HG02981 (cell line): ENCODE results near the gene ST6GALNAC3.
A peak's percentile ranks its signal among the peaks of the same experiment; 100 is the strongest.

Source experiments
- ATAC-seq: cut with Tn5 transposase; IDR thresholded peaks from one replicate; pipeline ENCODE4 v1.9.1; 2021; ENCODE audit warnings: mild to moderate bottlenecking, moderate library complexity; ENCODE audit not compliant: unreplicated experiment

ST6GALNAC3 gene

GRCh38 chr1:76186554-76187170, 112.1 kb downstream of the ST6GALNAC3 start:
- no peak for ATAC-seq

GRCh38 chr1:76187436-76187835, 112.9 kb downstream of the ST6GALNAC3 start:
- ATAC-seq: no peak

DNA sequence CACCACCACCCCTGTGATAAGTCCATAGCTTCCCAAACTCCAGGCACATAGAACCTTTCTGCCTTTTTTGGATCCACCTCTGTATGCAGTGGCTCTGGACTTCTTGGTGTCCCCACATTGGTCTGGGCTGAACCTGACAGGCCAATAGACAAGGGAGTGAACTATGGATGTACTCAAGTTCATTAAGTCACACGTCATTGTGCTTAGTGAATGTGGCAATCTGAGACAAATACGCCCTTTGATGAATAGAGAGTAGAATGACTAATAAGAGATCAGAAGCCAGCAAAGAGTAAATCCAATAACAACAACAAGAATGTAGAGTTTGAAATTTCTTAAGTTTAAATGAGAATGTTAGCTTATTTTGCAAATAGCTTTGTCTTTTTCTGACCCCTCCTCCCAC, 114.8 kb downstream of the ST6GALNAC3 start:
- no peak for ATAC-seq

DNA sequence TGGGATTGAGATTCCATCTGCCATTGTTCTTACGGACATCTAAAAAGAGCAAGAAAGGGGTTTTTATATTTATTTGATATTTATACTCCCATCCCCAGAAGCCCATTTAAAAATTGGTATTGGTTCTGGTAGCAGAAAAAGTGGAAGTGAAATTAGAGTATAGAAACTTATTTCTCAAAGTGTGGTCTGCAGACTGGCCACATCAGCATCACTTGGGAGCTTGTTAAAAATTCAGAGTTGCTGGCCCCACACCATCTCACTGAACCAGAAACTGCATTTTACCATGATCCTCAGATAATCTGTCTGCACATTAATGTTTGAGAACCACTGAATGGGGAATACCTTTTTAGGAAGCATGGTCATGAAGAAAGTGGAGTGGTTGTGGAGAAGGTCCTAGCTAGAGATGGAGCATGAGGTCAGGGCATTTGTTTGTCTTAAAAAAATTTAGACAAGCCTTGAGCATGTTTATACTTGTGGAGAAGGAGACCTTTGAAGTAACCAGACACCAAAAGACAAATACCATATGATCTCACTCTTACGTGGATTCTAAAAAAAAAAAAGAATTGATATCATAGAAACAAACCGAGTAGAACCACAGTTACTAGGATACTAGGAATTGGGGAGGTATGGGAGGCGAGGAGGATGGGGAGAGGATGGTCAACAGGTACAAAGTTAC, 116.3 kb downstream of the ST6GALNAC3 start:
- peak; percentile 84 for ATAC-seq

DNA sequence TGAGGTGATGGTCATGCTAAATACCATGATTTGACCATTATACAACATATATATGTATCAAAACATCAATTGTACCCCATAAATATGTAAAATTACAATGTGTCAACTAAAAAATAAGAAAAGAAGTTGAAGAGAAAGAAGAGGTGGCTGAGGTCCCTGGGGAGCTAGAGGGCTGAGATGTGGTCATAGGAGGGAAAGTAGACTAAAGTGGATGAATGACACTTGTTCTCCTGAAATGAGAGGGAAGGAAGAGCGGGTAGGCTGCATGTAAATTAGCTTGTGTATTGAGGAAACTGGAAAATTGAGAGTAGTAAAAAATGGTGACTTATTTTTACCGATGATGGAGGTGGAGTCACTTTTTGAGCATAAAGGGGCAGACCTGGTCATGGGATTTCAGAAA, 117.0 kb downstream of the ST6GALNAC3 start:
- ATAC-seq: peak; percentile 44

DNA sequence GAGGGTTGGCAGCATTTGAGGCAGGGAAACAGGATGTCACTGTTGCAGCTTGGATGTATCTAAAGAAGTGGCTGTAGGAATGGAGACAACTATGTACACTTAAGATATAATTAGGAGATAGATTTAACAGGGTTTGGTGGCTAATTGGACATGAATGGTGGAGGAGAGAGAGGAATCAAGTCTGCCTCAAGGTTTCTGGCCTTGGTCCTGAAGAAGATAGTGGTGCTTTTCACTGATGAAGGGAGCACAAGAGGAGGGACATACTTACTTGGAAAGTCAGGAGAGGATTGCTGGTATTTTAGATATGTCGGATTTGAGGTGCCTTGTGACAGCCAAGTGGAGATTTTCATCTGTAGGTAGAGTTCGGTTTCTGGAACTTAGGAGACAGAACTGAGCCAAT, 123.9 kb downstream of the ST6GALNAC3 start:
- ATAC-seq: no peak

- ATAC-seq: no peak
Observed at GRCh38 chr1:76202670-76203069, 128.1 kb downstream of the ST6GALNAC3 start.

GRCh38 chr1:76203127-76203526, 128.6 kb downstream of the ST6GALNAC3 start:
- no peak for ATAC-seq

DNA sequence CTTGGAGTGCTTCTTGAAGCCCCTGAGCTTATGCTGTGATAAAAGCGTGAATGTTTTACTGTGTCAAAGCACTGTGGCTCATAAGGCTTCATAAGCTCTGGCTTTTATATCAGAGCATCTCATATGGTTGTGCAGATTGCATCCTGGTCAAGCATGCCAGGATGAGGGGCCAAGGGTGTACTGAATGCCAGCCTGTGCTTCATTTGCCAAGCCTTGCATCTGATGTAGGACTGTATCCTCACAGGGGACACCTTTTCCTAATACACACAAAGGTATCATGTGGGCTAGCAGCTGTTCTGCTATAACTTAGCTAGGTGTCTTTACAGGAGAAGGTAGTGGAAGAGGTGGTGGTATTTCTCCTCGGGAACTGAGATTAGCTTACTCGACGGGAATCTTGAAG, 134.7 kb downstream of the ST6GALNAC3 start:
- no peak for ATAC-seq

GRCh38 chr1:76209648-76210047, 135.1 kb downstream of the ST6GALNAC3 start:
- ATAC-seq: no peak

DNA sequence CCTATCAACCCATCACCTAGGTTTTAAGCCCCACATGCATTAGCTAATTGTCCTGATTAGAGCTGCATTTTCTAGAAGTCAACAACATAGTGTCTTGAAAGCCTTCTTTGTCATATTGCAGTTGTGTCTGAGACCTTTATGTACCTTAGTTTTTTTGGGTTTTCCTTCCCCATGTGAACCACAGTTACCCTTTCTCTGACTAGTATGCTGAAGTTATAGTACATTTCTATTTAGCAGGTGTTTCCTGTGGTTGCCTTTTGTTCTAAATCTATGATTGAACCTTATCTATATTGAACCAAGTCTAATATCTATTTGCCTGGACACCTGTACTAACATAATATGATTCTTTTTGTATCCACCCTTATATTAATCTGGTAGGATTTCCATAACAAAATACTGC, 135.6 kb downstream of the ST6GALNAC3 start:
- no peak for ATAC-seq

DNA sequence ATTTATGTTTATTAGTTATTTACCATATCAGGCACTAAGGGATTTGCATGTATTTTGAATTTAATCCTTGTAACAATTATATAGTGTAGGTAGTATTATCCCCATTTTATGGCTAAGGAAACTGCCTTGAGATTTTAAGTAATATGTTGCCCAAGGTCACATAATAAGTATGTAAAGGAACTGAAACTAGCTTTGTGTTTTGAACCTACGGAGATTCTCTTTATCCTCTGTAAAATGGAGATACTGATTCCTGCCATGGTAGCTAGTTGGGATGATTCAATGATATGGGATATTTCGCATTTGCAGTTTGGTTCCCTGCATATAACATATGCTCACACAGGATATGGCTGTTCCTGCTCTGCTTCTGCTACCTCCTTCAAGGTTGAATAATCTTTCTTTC, 144.3 kb downstream of the ST6GALNAC3 start:
- ATAC-seq: peak; percentile 27

GRCh38 chr1:76219366-76219818, 144.8 kb downstream of the ST6GALNAC3 start:
- ATAC-seq: peak; percentile 82

DNA sequence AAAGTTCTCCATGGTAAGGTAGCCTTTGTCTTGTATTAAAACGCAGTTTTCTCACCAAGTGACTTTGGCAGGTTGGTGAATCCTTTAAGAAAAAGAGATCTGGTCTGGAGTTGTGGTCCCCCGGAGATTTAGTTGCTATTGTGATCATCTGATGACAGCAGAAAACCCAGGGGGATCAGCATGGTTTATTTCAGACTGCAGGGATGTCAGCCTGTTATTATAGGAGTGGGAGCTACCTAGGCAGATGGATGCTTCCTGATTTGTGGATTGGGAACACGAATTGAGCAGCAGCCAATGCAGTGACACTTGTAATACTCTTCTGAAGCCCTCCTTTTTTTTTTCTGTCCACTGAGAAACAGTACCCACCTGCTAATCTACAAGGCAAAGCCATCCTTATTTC, 150.2 kb downstream of the ST6GALNAC3 start:
- ATAC-seq: no peak

DNA sequence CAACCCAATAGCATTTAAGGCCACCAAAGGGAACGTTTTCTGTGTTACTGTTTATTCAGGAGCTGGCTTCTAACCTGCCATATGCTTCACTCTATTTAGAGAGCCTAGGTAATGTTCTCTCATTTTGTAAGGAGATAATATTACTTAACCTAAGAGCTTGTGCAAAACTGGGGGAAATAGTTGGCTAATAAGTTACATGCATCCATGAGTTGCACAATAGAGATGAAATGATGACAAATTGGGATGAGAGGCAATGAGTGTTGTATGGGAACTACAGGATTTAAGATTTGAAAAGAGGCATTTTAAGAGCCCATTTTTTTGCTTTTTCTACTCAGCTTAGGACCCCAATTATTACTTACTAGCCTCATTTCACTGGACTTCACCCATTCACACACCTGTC, 151.0 kb downstream of the ST6GALNAC3 start:
- no peak for ATAC-seq

DNA sequence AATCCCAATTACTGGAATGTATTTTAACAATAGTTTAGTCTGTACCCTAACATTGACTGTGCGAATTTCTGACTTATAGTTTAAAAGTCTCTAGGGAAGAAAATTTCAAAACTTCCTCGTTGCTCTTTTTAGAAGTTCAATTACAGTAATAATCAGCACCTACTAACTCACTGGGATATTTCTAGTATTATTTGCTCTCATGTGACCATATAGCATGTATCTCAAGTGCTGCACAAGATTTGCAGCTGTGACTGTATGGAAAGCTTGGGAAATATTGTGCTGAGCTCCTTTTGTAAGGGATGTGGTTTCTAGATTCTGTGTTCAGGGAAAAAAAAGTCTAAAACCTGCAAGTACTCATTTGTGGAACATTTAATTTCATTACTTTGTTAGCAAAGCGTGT, 153.1 kb downstream of the ST6GALNAC3 start:
- ATAC-seq: no peak

- ATAC-seq: no peak
Observed at GRCh38 chr1:76229279-76230005, 154.9 kb downstream of the ST6GALNAC3 start.

DNA sequence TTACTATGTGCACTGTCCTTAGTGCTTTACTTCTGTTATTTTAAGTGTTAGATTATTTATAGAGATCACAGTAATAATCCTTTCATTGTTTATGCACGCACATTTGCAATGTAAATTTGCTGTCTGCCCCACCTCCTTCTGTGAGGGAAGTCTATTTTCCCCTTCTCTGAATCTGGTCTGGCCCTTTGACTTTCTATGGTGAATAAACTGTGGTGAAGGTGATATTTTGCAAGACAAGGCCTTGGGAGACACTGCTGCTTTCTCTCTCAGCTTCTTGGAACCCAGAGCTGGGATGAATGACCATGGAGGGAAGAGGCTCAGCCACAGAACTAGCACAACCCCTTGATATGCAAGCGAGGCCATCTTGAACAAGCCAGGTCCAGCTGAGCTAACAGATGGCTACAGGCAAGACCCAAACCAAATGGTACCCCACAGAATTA, 156.3 kb downstream of the ST6GALNAC3 start:
- no peak for ATAC-seq

DNA sequence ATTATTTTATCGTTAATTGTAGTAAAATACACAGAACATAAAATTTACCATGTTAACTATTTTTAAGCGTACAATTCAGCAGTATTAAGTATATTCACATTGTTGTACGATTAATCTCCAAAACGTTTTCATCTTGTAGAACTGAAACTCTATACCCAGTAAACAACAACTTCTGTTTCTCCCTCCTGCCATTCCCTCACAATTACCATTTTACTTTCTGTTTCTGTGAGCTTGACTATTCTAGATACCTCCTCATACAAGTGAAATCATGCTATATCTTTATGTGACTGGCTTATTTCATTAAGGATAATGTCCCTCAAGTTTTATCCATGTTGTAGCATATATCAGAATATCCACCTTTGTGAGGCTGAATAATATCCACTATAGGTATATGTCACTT, 156.8 kb downstream of the ST6GALNAC3 start:
- no peak for ATAC-seq

DNA sequence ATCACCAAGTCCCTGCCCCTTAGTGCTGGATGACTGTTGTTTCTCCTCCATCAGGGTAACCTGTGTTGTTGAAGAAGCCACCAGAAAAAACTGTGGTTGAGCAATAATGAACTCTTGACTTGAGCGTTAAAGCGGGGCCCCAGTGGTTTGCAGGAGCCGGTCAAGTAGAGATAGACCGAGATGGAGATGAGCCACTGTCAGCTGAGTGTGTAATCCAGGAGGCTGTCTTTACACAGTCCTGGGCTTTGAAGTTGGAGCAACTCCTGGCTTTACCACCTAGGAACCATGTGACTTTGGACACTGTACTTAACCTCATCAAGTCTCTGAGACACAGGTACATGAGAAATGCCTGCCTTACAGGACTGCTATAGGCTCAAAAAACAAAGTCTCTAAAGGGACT, 158.1 kb downstream of the ST6GALNAC3 start:
- no peak for ATAC-seq

- ATAC-seq: no peak
Observed at GRCh38 chr1:76234061-76234460, 159.5 kb downstream of the ST6GALNAC3 start.

GRCh38 chr1:76237211-76237610, 162.7 kb downstream of the ST6GALNAC3 start:
- ATAC-seq: no peak
